SIG-M5 (cell line): ENCODE results near the gene CST7.

Experiments used
- DNase-seq: peaks from one replicate; lab custom pipeline; 2025; lab: John Stamatoyannopoulos, UW

Gene CST7

DNA sequence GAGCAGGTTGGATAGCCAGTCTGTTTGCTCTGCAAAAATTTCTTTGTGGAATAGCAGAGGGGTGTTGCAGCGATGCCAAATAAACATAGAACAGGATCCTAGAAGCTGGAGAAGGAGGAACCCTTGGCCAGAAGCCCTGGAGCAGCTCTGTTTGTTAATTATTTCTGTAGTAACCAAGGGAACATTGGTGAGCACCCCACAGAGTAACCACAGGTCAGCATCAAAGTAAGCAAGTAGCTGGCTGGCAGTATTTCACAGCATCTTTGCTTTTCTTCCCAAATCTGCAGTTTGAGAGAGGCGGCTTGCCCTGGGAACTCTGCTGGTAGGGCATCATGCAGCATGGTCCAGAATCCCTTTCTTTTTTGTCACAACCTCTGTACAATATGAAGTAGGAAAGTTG is 56.2 kb downstream of the CST7 start:
- no peak for DNase-seq

DNA sequence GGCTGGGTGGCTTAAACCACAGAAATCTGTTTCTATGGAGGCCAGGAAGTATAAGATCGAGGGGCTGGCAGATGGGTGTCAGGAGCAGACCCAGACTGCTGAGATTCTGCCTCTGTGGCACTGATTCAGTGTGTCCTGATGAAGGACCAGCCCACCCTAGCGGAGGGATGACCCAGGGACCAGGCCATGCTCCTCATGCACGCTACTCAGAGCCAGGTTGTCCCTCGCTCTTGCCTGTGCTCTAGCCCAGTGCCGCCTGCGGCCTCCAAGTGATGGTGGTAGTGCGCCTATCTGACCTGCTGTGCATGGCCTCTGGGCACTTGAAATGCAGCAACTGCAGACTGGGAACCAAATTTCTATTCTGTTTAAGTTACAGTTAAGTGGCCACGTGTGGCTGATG is 56.6 kb downstream of the CST7 start:
- no peak for DNase-seq

DNA sequence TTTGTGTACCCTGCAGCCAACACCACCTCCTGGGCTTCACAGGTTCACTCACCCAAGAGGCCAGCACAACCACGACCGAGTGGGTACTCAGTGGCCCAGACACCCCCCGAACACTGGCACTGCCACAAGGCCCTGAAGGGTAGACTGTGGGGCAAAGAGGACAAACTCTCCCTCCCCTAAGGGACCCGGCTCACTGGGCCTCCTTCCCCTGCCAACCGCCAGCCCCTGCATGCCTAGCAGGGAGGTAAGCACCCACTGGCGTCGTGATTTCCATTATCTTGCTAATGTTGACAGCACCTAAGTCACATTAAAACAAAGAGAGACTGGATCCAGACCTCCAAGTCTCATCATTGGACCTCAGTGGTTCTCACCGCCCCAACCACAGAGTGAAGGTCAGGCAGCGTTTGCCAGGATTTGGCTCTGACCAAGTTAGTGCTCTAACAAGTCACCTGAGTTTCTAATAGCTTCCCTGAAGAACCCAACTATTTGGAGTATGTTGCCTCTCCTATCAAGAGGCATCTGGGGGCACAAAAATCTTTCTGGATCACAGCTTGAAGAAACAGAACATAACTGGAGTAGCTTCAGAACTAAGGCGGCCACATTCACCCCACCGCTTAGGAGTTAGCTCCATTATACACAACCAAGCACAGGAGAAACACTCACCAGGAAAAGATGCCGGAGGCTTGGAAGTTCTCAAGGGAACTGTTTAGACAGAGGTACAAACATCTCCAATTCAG is 57.5 kb downstream of the CST7 start:
- no peak for DNase-seq

DNA sequence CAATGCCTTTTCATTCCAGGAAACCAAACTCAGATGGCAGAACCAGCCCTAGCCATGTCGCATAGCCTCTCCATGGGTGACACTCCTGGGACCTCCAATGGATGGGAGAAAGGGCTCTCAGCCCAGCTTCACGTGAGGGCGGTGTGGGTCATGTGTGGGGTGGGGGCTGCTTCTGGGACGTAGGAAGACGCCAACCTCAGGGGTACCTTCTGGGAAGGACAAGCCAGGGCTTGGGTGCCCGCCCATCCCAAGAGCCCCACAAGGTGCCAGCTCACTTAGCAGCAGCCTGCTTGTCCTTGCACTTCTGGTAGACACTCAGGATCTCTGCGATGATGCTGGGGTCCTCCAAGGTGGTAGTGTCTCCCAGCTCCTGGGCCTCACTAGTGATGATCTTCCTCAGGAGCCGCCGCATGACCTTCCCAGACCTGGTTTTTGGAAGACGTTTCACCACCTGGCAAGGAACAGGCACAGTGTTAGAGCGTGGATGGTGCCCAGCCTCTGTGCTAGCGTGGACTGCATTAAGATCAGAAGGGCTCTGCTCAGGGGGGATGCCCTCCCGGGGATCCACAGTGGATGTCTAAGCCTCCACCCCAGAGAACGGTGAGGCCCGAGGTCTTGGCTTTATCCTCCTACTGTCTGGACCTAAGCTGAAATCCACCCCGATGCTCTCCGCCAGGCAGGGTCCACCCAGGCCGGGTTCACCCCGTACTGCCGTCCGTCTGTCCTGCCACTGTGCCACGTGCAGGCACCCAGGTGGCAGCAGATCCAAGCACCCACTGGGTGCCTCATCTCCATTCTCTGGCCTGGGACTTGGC is 58.6 kb downstream of the CST7 start:
- DNase-seq: no peak

DNA sequence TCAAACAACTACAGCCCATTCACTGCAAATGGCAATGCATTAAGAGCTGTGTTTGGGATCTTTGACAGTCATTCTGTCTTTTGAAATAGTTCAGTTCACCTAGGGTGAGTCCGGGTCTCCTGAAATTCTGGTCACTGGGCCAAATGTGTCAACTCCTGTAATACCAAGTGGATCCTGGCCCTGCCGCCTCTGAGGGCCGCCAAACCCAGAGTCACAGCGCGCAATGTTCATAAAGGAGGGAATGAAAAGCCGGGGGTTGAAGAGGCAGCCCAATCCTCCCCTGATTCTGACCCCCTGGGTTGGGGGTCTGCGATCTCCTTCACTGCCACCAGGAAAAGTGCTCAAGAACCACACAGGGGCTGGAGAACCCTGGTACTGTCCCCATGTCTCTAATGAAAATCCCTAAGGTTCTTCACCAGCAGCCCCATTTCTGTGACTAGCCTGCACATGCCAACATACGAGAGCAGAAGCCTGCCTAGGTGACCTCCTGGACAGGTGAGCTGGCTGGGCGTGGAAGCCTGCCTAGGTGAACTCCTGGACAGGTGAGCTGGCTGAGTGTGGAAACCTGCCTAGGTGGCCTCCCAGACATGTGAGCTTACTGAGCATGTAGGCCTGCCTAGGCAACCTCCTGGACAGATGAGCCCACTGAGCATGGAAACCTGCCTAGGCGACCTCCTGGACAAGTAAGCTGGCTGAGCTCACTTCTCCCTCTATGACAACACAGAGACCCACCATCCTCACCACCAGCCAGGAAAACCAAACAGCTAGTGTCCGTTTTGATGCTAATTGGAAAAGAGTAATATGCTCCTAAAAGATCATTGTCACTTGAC is 59.5 kb downstream of the CST7 start:
- DNase-seq: no peak
